A172 (cell line): Measurements from ENCODE around the gene CORO1C. TPM values are rescaled to one million over a fixed set of nuclear protein-coding genes. Genes with fewer than 3 reads are reported as not detected.
"Not testable (repeated sequence)": the region's sequence is repeated elsewhere in the genome, so short reads cannot be mapped to it uniquely, and the experiment has no call there.

Source experiments
- DNase-seq: peaks from one replicate; pipeline ENCODE4 v3.0.0-alpha.2; 2015; ENCODE audit warnings: low spot score
- total RNA-seq: library from RNA; depleted of rRNA; stranded (reverse); fragments of >200 nt; shearing (Covaris generic); gene quantifications from 2 replicates; pipeline ENCODE4 v1.2.3, GENCODE V29; 2014; rRNA removed

Gene CORO1C
- total RNA-seq: 127 and 166 TPM in 2 replicates

DNA sequence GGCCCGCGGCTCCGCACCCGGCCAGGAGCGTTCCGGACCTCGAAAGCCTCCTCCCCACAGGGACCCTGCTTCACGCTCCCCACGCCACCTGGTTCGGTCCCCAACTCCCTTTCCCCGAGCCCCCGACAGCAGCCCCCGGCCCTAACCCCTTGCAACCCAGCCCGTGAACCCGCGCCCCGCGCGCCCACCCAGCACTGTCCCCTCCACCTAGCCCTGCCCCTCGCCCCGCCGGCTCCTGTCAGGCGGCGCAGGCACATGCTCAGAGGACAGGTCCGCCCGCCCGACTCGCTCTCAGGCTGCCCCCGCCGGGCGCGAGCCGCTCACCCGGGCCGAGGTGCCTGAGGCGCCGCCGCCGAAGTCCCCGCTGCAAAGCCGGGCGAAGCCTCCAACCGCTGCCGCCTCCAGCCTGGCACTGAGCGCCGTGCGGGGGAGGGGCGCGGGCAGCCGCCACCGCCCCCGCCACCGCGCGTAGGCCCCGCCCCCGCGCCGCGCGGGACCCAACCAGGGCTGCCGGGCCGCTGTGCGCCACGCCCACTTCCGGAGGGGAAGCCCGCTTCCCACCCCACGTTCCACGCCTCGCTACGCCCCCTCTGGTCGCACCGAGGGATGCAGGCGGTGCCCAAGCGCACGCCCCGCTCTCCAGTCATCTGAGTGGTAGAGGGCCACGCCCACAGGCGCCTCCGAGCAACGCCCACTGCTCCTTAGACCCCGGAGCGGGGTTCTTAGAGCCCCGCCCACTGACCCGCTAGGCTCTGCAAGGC, at the start of gene CORO1C:
TSS of gene CORO1C (minus strand) at position 414 of the 761 bp plus-strand sequence. CDS start 30,200 bp downstream, outside the sequence.
- peak; percentile 93 for DNase-seq

GRCh38 chr12:108779998-108780688, 48.8 kb upstream of the CORO1C start:
- no peak for DNase-seq

- no peak for DNase-seq
Measured at GRCh38 chr12:108778053-108778452, 46.7 kb upstream of the CORO1C start.

DNA sequence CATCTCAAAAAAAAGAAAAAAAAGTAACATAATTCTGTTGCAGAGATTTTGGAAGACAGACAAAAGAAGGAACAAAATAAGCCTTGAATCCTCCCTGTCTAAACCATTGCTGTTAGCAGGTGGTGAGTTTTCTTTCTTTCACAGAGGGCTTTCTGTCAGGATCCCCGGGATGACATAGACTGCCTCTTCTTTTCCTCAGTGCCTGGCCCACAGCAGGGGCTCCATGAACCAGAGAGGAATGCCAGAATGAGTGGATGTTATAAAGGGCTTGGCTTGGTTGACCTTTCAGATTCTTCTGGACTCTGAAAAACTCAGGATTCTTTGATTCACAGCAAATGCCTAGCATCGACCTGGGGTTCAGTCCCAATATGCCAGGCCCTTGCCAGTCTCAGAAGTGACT, 45.8 kb upstream of the CORO1C start:
- DNase-seq: no peak

DNA sequence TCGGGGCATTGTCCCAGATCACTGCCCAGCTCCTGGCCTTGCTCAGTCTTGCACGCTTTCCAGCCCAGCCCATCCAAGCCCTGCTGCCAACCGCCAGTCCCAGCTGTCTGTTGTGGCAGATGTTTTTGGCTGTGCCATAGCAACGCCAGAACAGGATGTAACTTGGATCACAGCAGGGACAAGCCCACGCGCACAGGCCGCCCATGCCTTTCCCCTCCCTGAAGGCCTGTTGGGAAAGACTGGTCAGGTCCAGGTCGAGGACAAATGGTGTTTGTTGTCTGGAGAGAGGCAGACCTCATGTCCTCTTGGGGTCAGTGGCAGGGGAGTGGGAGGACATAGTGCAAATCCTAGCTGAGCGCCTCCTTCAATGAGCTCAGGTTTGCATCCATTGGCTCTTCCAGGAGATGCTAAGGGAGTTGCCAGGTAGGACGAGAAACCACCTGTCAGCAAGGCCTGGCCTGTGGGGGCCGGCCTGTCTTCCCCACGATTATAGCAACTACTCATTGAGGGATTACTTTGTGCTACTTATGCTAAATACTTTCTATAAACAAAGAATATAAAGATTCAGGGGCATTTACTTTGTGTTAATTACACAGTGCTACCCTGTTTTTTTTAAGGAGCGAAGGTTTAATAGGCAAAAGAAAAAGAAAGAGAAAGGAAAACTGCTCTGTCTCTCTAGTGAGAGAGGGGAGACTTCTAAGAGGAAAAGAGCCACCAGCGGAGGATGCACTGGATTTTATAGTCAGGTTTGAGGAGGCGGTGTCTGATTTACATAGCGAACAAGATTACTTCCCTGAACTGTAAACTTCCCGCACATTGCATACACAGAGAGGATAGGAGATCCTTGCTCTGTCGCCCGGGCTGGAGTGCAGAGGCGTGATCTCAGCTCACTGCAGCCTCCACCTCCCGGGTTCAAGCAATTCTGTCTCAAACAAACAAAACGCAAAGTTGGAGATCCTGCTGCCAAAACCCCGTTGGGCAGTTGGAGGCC, 42.8 kb upstream of the CORO1C start:
- DNase-seq: no peak

- no peak for DNase-seq
Measured at GRCh38 chr12:108772891-108773797, 41.8 kb upstream of the CORO1C start.

GRCh38 chr12:108772247-108772646, 40.9 kb upstream of the CORO1C start:
- DNase-seq: peak; percentile 13

- DNase-seq: not testable (repeated sequence)
Measured at GRCh38 chr12:108771835-108772234, 40.5 kb upstream of the CORO1C start.

DNA sequence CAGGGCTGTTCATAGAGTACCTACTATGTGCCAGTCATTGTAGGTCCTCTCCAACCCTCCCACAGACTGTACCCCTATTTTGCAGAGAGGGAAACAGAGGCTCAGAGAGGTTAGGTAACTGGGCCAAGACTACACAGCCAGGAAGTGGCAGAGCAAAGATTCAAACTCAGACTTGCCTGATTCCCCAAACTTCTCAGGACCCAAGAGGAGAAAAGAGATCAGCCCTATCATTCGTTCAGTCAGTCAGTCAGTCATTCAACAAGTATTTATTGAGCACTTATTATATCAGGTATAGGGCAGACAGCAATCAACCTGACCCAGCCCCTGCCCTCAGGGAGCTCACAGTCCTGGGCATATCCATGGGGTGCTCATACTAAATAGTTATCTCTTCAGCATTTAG, 39.6 kb upstream of the CORO1C start:
- DNase-seq: no peak

DNA sequence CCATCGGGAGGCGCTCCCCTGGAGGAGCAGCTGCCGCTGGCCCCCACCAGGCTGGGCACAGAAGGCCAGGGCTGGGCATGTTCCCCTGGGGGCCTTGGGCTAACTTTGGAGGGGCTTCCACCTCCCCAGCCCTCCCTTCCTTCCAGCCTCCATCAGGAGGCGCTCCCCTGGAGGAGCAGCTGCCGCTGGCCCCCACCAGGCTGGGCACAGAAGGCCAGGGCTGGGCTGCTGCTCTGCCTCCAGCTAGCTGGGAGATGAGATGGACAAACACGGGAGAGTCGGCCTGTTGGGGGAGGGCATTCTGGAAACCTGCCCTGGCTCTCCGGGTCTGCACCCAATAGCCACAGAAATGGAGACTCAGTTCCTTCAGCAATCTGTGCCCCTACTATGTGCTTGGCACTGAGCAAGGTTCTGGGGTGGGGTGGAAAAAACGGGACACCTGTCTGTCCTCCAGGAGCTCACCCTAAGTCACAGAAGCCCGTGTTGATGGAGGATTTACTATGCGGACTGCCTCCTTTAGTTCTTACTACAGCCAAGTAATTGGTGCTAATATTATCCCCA, 39.0 kb upstream of the CORO1C start:
- no peak for DNase-seq

- no peak for DNase-seq
Measured at GRCh38 chr12:108768591-108769500, 37.5 kb upstream of the CORO1C start.

DNA sequence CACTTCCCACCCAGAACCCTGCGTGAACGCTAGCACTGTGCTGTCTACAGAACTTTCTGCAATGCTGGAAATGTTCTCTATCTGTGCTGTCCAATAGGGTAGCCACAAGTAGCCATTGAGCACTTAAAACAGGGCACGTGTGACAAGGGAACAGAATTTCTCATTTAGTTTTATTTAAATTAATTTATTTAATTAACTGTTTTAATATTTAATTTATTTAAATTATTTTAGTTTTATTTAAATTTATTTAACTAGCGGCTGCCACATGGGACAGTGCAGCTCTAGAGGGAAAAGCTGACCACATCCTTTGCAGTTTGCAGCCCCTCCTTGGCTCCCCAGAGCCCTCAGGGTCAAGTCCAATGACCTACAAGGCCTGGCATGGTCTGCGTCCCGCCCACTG, 35.0 kb upstream of the CORO1C start:
- DNase-seq: no peak

DNA sequence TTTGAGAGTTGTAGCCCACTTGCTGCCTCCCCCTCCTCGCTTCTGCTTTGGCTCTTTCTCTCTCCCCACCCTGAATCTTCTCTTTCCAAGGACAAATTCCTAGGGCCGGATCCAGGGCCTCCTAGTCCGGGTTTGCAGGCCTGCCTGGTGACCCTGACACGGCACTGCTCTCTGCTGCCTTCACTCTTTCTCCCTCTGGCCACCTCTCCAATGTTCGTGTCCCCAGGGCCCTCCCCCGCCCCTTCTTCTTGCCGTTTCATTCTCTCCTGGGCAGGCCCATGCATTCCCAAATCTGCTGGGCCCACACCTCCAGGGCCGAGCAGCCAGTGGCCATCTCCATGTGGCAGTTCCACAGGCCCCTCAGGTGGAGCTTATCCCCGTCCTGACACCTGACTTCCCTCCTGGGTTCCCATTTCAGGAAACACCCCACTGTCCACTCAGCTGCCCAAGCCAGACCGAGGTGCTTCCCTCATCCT, 34.0 kb upstream of the CORO1C start:
- DNase-seq: no peak

DNA sequence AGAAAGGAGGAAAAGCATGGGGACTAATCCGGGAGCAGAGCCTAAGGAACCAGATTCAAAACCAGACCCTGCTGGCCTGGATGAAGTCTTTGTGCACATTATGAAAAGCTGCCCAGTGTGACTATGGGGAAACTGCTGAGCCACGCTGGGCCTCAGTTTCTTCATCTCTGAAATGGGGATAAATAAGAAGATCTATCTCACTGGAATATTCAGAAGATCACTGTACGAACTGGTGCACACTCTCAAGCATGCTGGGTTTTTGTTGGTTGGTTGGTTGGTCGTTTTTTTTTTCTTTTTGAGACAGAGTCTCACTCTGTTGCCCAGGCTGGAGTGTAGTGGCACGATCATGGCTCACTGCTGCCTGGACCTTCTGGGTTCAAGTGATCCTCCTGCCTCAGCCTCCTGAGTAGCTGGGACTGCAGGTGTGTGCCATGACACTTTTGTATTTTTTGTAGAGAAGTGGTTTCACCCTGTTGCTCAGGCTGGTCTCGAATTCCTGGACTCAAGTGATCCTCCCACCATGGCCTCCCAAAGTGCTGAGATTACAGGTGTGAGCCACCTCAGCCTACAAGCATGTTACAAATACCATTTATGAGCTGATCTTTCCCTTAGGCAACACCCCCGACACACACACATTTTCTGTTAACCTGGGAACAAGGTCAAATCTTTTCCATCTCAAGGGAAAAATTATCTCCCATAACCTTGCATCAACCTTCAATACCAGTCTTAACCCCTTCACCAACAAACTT, 33.4 kb upstream of the CORO1C start:
- DNase-seq: no peak

GRCh38 chr12:108761226-108761625, 29.9 kb upstream of the CORO1C start:
- no peak for DNase-seq

DNA sequence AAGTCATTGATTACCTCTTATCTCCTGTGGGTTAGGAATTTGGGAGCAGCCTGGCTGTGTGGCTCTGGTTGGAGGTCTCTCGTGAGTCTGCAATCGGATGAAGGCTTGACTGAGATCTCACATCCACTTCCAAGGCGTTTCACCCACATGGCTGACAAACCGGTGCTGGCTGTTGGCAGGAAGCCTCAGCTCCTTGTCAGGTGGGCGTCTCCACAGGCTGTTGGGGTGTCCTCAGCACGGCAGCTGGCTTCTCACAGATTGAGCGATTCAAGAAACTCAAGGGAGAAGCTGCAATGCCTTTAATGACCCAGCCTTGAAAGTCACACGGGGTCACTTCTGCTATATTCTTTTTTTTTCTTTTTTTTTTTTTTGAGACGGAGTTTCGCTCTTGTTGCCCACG, 28.6 kb upstream of the CORO1C start:
- no peak for DNase-seq

DNA sequence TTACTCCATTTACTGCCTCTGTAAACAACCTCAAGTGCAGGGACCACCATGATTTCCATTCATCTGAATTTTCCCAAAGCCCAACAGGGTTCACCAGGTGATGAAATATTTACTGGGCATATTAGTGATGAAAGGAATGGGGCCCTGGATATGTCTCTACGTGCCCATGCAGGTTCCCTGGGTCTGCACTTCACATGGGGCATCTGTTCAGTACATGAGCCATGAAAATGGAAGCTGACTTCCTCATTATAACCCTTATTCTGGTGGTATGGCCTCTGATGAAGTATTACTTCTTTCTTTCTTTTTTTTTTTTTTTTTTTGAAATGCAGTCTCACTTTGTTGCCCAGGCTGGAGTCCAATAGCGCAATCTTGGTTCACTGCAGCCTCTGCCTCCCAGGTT, 26.5 kb upstream of the CORO1C start:
- no peak for DNase-seq

- DNase-seq: no peak
Measured at GRCh38 chr12:108756421-108756820, 25.1 kb upstream of the CORO1C start.

GRCh38 chr12:108755481-108755880, 24.2 kb upstream of the CORO1C start:
- no peak for DNase-seq
